Liver (tissue), 9 donors: ENCODE results near the gene MAP3K8. TPM values are rescaled to one million over a fixed set of nuclear protein-coding genes. Genes with fewer than 3 reads are reported as not detected.

Source experiments
- DNase-seq: peaks from one replicate; pipeline ENCODE4 v3.0.0-alpha.2; 2017; ENCODE audit warnings: low spot score
- H3K27ac ChIP-seq, 2 donors: one replicate each; pipeline ENCODE4 v1.7.0; 2013; ENCODE audit warnings: inconsistent platforms in 2 of 2, low read length in 2 of 2, control low read depth in 1 of 2, low read depth in 1 of 2, mild to moderate bottlenecking in 1 of 2
- H3K27me3 ChIP-seq, 4 donors: one replicate each; pipeline versions ENCODE4 v1.6.1 to v1.7.0; 2013; ENCODE audit warnings: low read length in 3 of 4, inconsistent platforms in 1 of 4, mild to moderate bottlenecking in 1 of 4, moderate library complexity in 1 of 4; ENCODE audit not compliant: control insufficient read depth in 4 of 4, insufficient read depth in 4 of 4
- H3K36me3 ChIP-seq, 4 donors: one replicate each; pipeline versions ENCODE4 v1.6.1 to v1.7.0; 2013; ENCODE audit warnings: low read length in 3 of 4, mild to moderate bottlenecking in 3 of 4, low read depth in 1 of 4, moderate library complexity in 1 of 4; ENCODE audit not compliant: control insufficient read depth in 4 of 4, insufficient read depth in 3 of 4
- H3K4me1 ChIP-seq, 4 donors: one replicate each; pipeline versions ENCODE4 v1.6.1 to v1.7.0; 2013; ENCODE audit warnings: low read length in 3 of 4, mild to moderate bottlenecking in 3 of 4, moderate library complexity in 1 of 4; ENCODE audit not compliant: control insufficient read depth in 4 of 4, insufficient read depth in 4 of 4
- H3K4me3 ChIP-seq, 3 donors: one replicate each; pipeline versions ENCODE4 v1.6.1 to v1.7.0; 2013; ENCODE audit warnings: low read length in 3 of 3, control low read depth in 1 of 3, low read depth in 1 of 3, mild to moderate bottlenecking in 1 of 3
- H3K9ac ChIP-seq, 2 donors: one replicate each; pipeline ENCODE4 v1.7.0; 2013; ENCODE audit warnings: low read length in 2 of 2, mild to moderate bottlenecking in 2 of 2, moderate library complexity in 2 of 2, control low read depth in 1 of 2, low read depth in 1 of 2
- H3K9me3 ChIP-seq, 4 donors: one replicate each; pipeline versions ENCODE4 v1.6.1 to v1.7.0; 2013; ENCODE audit warnings: low read length in 3 of 4; ENCODE audit not compliant: control insufficient read depth in 4 of 4
- ATF3 ChIP-seq: IDR thresholded peaks from 2 replicates; pipeline ENCODE4 v1.6.1; 2016; ENCODE audit warnings: antibody characterized with exemption
- EGR1 ChIP-seq, 2 donors: IDR thresholded peaks; 2 replicates each; pipeline ENCODE4 v1.6.1; 2016 to 2018; ENCODE audit warnings: antibody characterized with exemption in 2 of 2, low read depth in 2 of 2
- FOXA1 ChIP-seq: IDR thresholded peaks from 2 replicates; pipeline ENCODE4 v1.6.1; 2016; ENCODE audit warnings: antibody characterized with exemption
- FOXA2 ChIP-seq: IDR thresholded peaks from 2 replicates; pipeline ENCODE4 v1.6.1; 2016; ENCODE audit warnings: antibody characterized with exemption
- GABPA ChIP-seq, 2 donors: IDR thresholded peaks in 1 of 2; conservative IDR thresholded peaks in 1 of 2; 2 replicates each; pipeline ENCODE4 v1.6.1; 2016; ENCODE audit warnings: antibody characterized with exemption in 2 of 2, mild to moderate bottlenecking in 1 of 2, moderate library complexity in 1 of 2
- HNF4A ChIP-seq, 2 donors: conservative IDR thresholded peaks; 2 replicates each; pipeline ENCODE4 v1.6.1; 2016; ENCODE audit warnings: antibody characterized with exemption in 2 of 2, mild to moderate bottlenecking in 2 of 2
- HNF4G ChIP-seq: IDR thresholded peaks from 2 replicates; pipeline ENCODE4 v1.6.1; 2016; ENCODE audit warnings: antibody characterized with exemption
- JUND ChIP-seq, 2 donors: IDR thresholded peaks; 2 replicates each; pipeline ENCODE4 v1.6.1; 2016; ENCODE audit warnings: antibody characterized with exemption in 2 of 2
- NR2F2 ChIP-seq: IDR thresholded peaks from 2 replicates; pipeline ENCODE4 v1.6.1; 2016; ENCODE audit warnings: antibody characterized with exemption
- REST ChIP-seq: IDR thresholded peaks from 2 replicates; pipeline ENCODE4 v1.6.1; 2016; ENCODE audit warnings: antibody characterized with exemption, mild to moderate bottlenecking
- RXRA ChIP-seq, 2 donors: IDR thresholded peaks; 2 replicates each; pipeline ENCODE4 v1.6.1; 2017 to 2018; ENCODE audit warnings: antibody characterized with exemption in 2 of 2, mild to moderate bottlenecking in 1 of 2
- SP1 ChIP-seq: IDR thresholded peaks from 2 replicates; pipeline ENCODE4 v1.6.1; 2018; ENCODE audit warnings: antibody characterized with exemption, mild to moderate bottlenecking
- TAF1 ChIP-seq: conservative IDR thresholded peaks from 2 replicates; pipeline ENCODE4 v1.6.1; 2016; ENCODE audit warnings: antibody characterized with exemption, mild to moderate bottlenecking
- YY1 ChIP-seq: IDR thresholded peaks from 2 replicates; pipeline ENCODE4 v1.6.1; 2016; ENCODE audit warnings: antibody characterized with exemption, mild to moderate bottlenecking
- ZBTB33 ChIP-seq: IDR thresholded peaks from 2 replicates; pipeline ENCODE4 v1.6.1; 2016; ENCODE audit warnings: antibody characterized with exemption
- WGBS: extraction: QIAGEN DNeasy Blood & Tissue Kit; methylation state at CpG from one replicate; pipeline ENCODE4 v1.1.7; 2013; 5-methylcytosine and 5-hydroxymethylcytosine counted together
- polyA plus RNA-seq, 2 donors: library from polyadenylated mRNA; stranded (reverse) in 1 of 2; unstranded in 1 of 2; fragments of 200-250 nt in 1 of 2; fragments of >200 nt in 1 of 2; fragmentation: Nextera tagmentation in 1 of 2; extraction: Ambion mirVana in 1 of 2; gene quantifications; one replicate each; pipeline versions ENCODE4 v1.2.1 to v1.2.3, GENCODE V29; 2013 to 2015
- total RNA-seq, 2 donors: library from RNA; depleted of rRNA; stranded (reverse); fragments of >200 nt; gene quantifications; one replicate each; pipeline ENCODE4 v1.2.3, GENCODE V29; 2014
- TF ChIP-seq, protein P1 (sequence below): IDR thresholded peaks from 2 replicates; pipeline ENCODE4 v1.6.1; 2016; ENCODE audit warnings: antibody characterized with exemption
- TF ChIP-seq, protein P2 (sequence below): fragments of 150-350 bp; IDR thresholded peaks from 2 replicates; pipeline ENCODE4 v1.5.1; 2017; ENCODE audit warnings: improper control_type of control experiment, low read depth, low read length; ENCODE audit not compliant: missing input control
- donor health status: healthy.
- donor health status: healthy.
- donor health status: healthy.
- donor health status: healthy.
- donor health status: healthy.

MAP3K8 gene
- total and polyA plus RNA-seq, 4 donors = 2.1 to 11.4 (median 6.1) TPM

GRCh38 chr10:30459283-30459682, 25.3 kb downstream of the MAP3K8 start:
- 72% methylated on average over 6 of the region's 6 CpGs for WGBS
- Histone ChIP-seq H3K9ac (no peak overlapping the region), H3K36me3 (peaks cover 0 to 34% (median 26%) of the 10 kb centered on the region in 4 donors), H3K9me3 (no peaks in the 10 kb centered on the region), H3K27ac (peak overlapping the region in 1 of 2 donors; percentile 14), H3K27me3 (no peaks in the 10 kb centered on the region), H3K4me3 (no peak overlapping the region), H3K4me1 (no peaks in the 10 kb centered on the region)
- TF ChIP-seq, protein P1, sequence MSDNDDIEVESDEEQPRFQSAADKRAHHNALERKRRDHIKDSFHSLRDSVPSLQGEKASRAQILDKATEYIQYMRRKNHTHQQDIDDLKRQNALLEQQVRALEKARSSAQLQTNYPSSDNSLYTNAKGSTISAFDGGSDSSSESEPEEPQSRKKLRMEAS = peak; percentile 19
- TF ChIP-seq NR2F2 (no peak), SP1 (peak; percentile 13)
- DNase-seq = no peak

GRCh38 chr10:30460121-30460520, 26.1 kb downstream of the MAP3K8 start:
- no peak for DNase-seq
- Histone ChIP-seq H3K9me3 (no peaks in the 10 kb centered on the region), H3K36me3 (peaks cover 0 to 34% (median 26%) of the 10 kb centered on the region in 4 donors), H3K27me3 (no peaks in the 10 kb centered on the region), H3K27ac (no peak overlapping the region), H3K4me3 (no peak overlapping the region), H3K9ac (no peak overlapping the region), H3K4me1 (no peaks in the 10 kb centered on the region)
- TF ChIP-seq GABPA (IDR thresholded peaks at IDR 0.05 in 1 of 2, conservative IDR thresholded peaks at IDR 0.05 in 1 of 2) (no peak), ATF3 (no peak), HNF4A (conservative IDR thresholded peaks at IDR 0.05) (no peak), FOXA2 (no peak), HNF4G (no peak), SP1 (no peak), YY1 (no peak), TAF1 (no peak), NR2F2 (no peak), RXRA (IDR thresholded peaks at IDR 0.05) (no peak), JUND (IDR thresholded peaks at IDR 0.05) (no peak), FOXA1 (no peak), REST (no peak), EGR1 (IDR thresholded peaks at IDR 0.05; ENCODE audit: low read depth in 2 of 2) (no peak), ZBTB33 (no peak)
- TF ChIP-seq, protein P2, sequence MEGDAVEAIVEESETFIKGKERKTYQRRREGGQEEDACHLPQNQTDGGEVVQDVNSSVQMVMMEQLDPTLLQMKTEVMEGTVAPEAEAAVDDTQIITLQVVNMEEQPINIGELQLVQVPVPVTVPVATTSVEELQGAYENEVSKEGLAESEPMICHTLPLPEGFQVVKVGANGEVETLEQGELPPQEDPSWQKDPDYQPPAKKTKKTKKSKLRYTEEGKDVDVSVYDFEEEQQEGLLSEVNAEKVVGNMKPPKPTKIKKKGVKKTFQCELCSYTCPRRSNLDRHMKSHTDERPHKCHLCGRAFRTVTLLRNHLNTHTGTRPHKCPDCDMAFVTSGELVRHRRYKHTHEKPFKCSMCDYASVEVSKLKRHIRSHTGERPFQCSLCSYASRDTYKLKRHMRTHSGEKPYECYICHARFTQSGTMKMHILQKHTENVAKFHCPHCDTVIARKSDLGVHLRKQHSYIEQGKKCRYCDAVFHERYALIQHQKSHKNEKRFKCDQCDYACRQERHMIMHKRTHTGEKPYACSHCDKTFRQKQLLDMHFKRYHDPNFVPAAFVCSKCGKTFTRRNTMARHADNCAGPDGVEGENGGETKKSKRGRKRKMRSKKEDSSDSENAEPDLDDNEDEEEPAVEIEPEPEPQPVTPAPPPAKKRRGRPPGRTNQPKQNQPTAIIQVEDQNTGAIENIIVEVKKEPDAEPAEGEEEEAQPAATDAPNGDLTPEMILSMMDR = no peak
- TF ChIP-seq, protein P1 = no peak
- WGBS = 92% methylated on average over 3 of the region's 3 CpGs
